GM23338 (cell line): ENCODE data around the gene KIF24. TPM values are rescaled to one million over a fixed set of nuclear protein-coding genes. Genes with fewer than 3 reads are reported as not detected.

Source experiments
- ATAC-seq: fragments of 200-7000 bp; cut with Tn5 transposase; 3 replicates; pipeline ENCODE4 v1.9.1; 2020
- DNase-seq: peaks from one replicate; pipeline ENCODE4 v3.0.0-alpha.2; 2015; ENCODE audit warnings: low spot score
- H2AFZ ChIP-seq: fragments of 200-600 bp; sonication (generic); 2 replicates; pipeline ENCODE4 v1.8.0; 2016; ENCODE audit warnings: antibody characterized with exemption, mild to moderate bottlenecking, moderate library complexity
- H3F3A ChIP-seq: fragments of 200-600 bp; sonication (generic); replicated peaks from 2 replicates; pipeline ENCODE4 v1.8.0; 2017; ENCODE audit warnings: antibody characterized with exemption, mixed run types, low read depth
- H3K27ac ChIP-seq: fragments of 200-600 bp; sonication (generic); 2 replicates; pipeline ENCODE4 v1.6.1; 2016; ENCODE audit warnings: low read depth
- H3K27me3 ChIP-seq: fragments of 200-600 bp; sonication (generic); 2 replicates; pipeline ENCODE4 v1.8.0; 2016; ENCODE audit warnings: mild to moderate bottlenecking, mixed run types, moderate library complexity; ENCODE audit not compliant: insufficient read depth
- H3K36me3 ChIP-seq: fragments of 200-600 bp; sonication (generic); 2 replicates; pipeline ENCODE4 v1.8.0; 2016; ENCODE audit warnings: mild to moderate bottlenecking; ENCODE audit not compliant: insufficient read depth
- H3K4me1 ChIP-seq: fragments of 200-600 bp; sonication (generic); 2 replicates; pipeline ENCODE4 v1.8.0; 2016; ENCODE audit warnings: mild to moderate bottlenecking, moderate library complexity; ENCODE audit not compliant: insufficient read depth
- H3K4me2 ChIP-seq: fragments of 200-600 bp; sonication (generic); 2 replicates; pipeline ENCODE4 v1.7.1; 2017; ENCODE audit warnings: mixed run types
- H3K4me3 ChIP-seq: fragments of 200-600 bp; sonication (generic); 2 replicates; pipeline ENCODE4 v1.6.1; 2016; ENCODE audit warnings: mixed run types
- H3K79me2 ChIP-seq: fragments of 200-600 bp; sonication (generic); replicated peaks from 2 replicates; pipeline ENCODE4 v1.8.0; 2017; ENCODE audit warnings: mild to moderate bottlenecking; ENCODE audit not compliant: insufficient read depth
- H3K9me2 ChIP-seq: fragments of 200-600 bp; sonication (generic); 2 replicates; pipeline ENCODE4 v1.8.0; 2017; ENCODE audit not compliant: insufficient read depth
- H4K20me1 ChIP-seq: fragments of 200-600 bp; sonication (generic); replicated peaks from 2 replicates; pipeline ENCODE4 v1.8.0; 2017; ENCODE audit warnings: mild to moderate bottlenecking; ENCODE audit not compliant: insufficient read depth
- H3K27ac Mint-ChIP-seq: 2 replicates; pipeline ENCODE4 v1.8.0; 2020; ENCODE audit warnings: inconsistent platforms, mild to moderate bottlenecking, moderate library complexity, mixed read lengths
- H3K27me3 Mint-ChIP-seq: 3 replicates; pipeline ENCODE4 v1.8.0; 2022; ENCODE audit warnings: low read depth, mild to moderate bottlenecking, moderate library complexity, mixed read lengths, inconsistent platforms; ENCODE audit not compliant: insufficient read depth, poor library complexity
- H3K36me3 Mint-ChIP-seq: 3 replicates; pipeline ENCODE4 v1.8.0; 2021; ENCODE audit warnings: low read depth, mild to moderate bottlenecking, inconsistent platforms, moderate library complexity, mixed read lengths
- H3K4me1 Mint-ChIP-seq: 3 replicates; pipeline ENCODE4 v1.8.0; 2020; ENCODE audit warnings: mild to moderate bottlenecking, inconsistent platforms, mixed read lengths
- H3K4me3 Mint-ChIP-seq: 3 replicates; pipeline ENCODE4 v1.8.0; 2021; ENCODE audit warnings: moderate library complexity, mild to moderate bottlenecking, inconsistent platforms, mixed read lengths
- H3K9me3 Mint-ChIP-seq: 3 replicates; pipeline ENCODE4 v1.8.0; 2020; ENCODE audit warnings: moderate library complexity, mild to moderate bottlenecking, inconsistent platforms, mixed read lengths
- CREB1 ChIP-seq: fragments of 250-450 bp; sonication (Bioruptor Pico); IDR thresholded peaks from 2 replicates; pipeline ENCODE4 v1.5.0; 2020; ENCODE audit warnings: low read depth, mild to moderate bottlenecking, moderate library complexity
- CTCF ChIP-seq, 2 experiments: fragments of 200-600 bp in 1 of 2; sonication (generic) in 1 of 2; conservative IDR thresholded peaks; 2 replicates each; pipeline versions ENCODE4 v1.5.1 to v1.6.1; 2016 to 2017; ENCODE audit warnings: antibody characterized with exemption in 2 of 2, low read depth in 2 of 2, mild to moderate bottlenecking in 2 of 2, moderate library complexity in 1 of 2
- ETS1 ChIP-seq: IDR thresholded peaks from 2 replicates; pipeline ENCODE4 v1.6.1; 2016; ENCODE audit warnings: antibody characterized with exemption
- POLR2AphosphoS5 ChIP-seq: IDR thresholded peaks from 2 replicates; pipeline ENCODE4 v1.6.1; 2016; ENCODE audit warnings: antibody characterized with exemption, low read depth
- REST ChIP-seq: IDR thresholded peaks from one replicate; pipeline ENCODE4 v1.6.1; 2018; ENCODE audit warnings: antibody characterized with exemption; ENCODE audit not compliant: unreplicated experiment
- ZNF331 ChIP-seq: fragments of 250-450 bp; sonication (Bioruptor Pico); IDR thresholded peaks from 2 replicates; pipeline ENCODE4 v1.5.0; 2020; ENCODE audit warnings: low read depth, mild to moderate bottlenecking, moderate library complexity
- polyA plus RNA-seq: library from polyadenylated mRNA; unstranded; fragments of >200 nt; fragmentation: Nextera tagmentation; extraction: Ambion mirVana; gene quantifications from 2 replicates; pipeline ENCODE4 v1.2.1, GENCODE V29; 2016
- total RNA-seq: library from RNA; depleted of rRNA; stranded (reverse); fragments of >200 nt; shearing (Covaris generic); gene quantifications from 2 replicates; pipeline ENCODE4 v1.2.3, GENCODE V29; 2014

The KIF24 gene
- total and polyA plus RNA-seq, 2 experiments from 2014 or later: 1.3 to 4.4 TPM

GRCh38 chr9:34377404-34377746 is 48.3 kb upstream of the KIF24 start (continued):
- TF ChIP-seq CTCF (conservative IDR thresholded peaks at IDR 0.05; ENCODE audit: low read depth in 2 of 2) (no peak), ZNF331 (CRISPR knock-in tag) (no peak), ETS1 (no peak), REST (no peak), CREB1 (CRISPR knock-in tag) (no peak; the same call in 1 of the 2 replicates)

GRCh38 chr9:34376596-34377403 is 47.7 kb upstream of the KIF24 start, which contains the start of gene MYORG:
TSS of gene MYORG (minus strand) at chr9:34376898. CDS start at chr9:34372943, 3,955 bp downstream.
- Histone ChIP-seq H3K27ac (no peak within 1 kb of the TSS), H2AFZ (peak within 1 kb of the TSS; percentile 93), H3K4me2 (peak within 1 kb of the TSS; percentile 90), H4K20me1 (no peaks in the 10 kb centered on the region), H3K36me3 (no peaks in the 10 kb centered on the region), H3F3A (no peaks in the 10 kb centered on the region; the same call in 1 of the 2 replicates), H3K9me2 (no peaks in the 10 kb centered on the region), H3K79me2 (no peaks in the 10 kb centered on the region), H3K27me3 (peaks cover 37% of the 10 kb centered on the region), H3K4me1 (peaks cover 28% of the 10 kb centered on the region), H3K4me3 (peak within 1 kb of the TSS; percentile 81)
- H3K4me3 Mint-ChIP-seq: peak within 1 kb of the TSS; percentile 83
- ATAC-seq (peak; percentile 56), DNase-seq (peak; percentile 99)
- H3K4me1 Mint-ChIP-seq: peaks cover 30% of the 10 kb centered on the region
- no peaks in the 10 kb centered on the region; the same call in 2 of the 3 replicates for H3K9me3 Mint-ChIP-seq
- H3K36me3 Mint-ChIP-seq: peaks cover 2% of the 10 kb centered on the region; the same call in 2 of the 3 replicates
- H3K27ac Mint-ChIP-seq: no peak within 1 kb of the TSS
- peaks cover 37% of the 10 kb centered on the region for H3K27me3 Mint-ChIP-seq
- TF ChIP-seq CTCF (conservative IDR thresholded peaks at IDR 0.05; ENCODE audit: low read depth in 2 of 2) (no peak), ETS1 (peak; percentile 81), POLR2AphosphoS5 (peak; percentile 70)
